ENCODE results near the gene HSPB7.
"Not testable (repeated sequence)": the region's sequence is repeated elsewhere in the genome, so short reads cannot be mapped to it uniquely, and the experiment has no call there.

The HSPB7 gene

GRCh38 chr1:16009678-16010077 is 8.2 kb downstream of the HSPB7 start:
- Histone ChIP-seq H3K9ac (ENCODE audit: low read length in 5 of 5) (no peak overlapping the region), H3K4me1 (ENCODE audit: control insufficient read depth in 5 of 5, insufficient read depth in 5 of 5, low read length in 5 of 5) (peaks cover 0 to 27% (median 15%) of the 10 kb centered on the region in 5 donors), H3K27ac (ENCODE audit: low read depth, low read length) (no peak overlapping the region), H3K9me3 (ENCODE audit: control insufficient read depth in 5 of 5, low read length in 5 of 5) (no peaks in the 10 kb centered on the region), H3K27me3 (ENCODE audit: control insufficient read depth in 5 of 5, insufficient read depth in 4 of 5, low read length in 5 of 5) (peaks cover 0 to 4% (median 0%) of the 10 kb centered on the region in 5 donors), H3K4me3 (ENCODE audit: low read depth in 1 of 5, low read length in 5 of 5) (no peak overlapping the region), H3K36me3 (ENCODE audit: control insufficient read depth in 5 of 5, insufficient read depth in 5 of 5, low read length in 5 of 5) (no peaks in the 10 kb centered on the region)

- no peak overlapping the region for H3K9ac ChIP-seq (ENCODE audit: low read length in 5 of 5)
- no peaks in the 10 kb centered on the region for H3K9me3 ChIP-seq (ENCODE audit: control insufficient read depth in 5 of 5, low read length in 5 of 5)
- H3K4me3 ChIP-seq (ENCODE audit: low read depth in 1 of 5, low read length in 5 of 5), result no peak overlapping the region
- H3K27me3 ChIP-seq (ENCODE audit: control insufficient read depth in 5 of 5, insufficient read depth in 4 of 5, low read length in 5 of 5), result peaks cover 0 to 4% (median 0%) of the 10 kb centered on the region in 5 donors
- H3K4me1 ChIP-seq (ENCODE audit: control insufficient read depth in 5 of 5, insufficient read depth in 5 of 5, low read length in 5 of 5), result peaks cover 0 to 21% (median 9%) of the 10 kb centered on the region in 5 donors
- no peak overlapping the region for H3K27ac ChIP-seq (ENCODE audit: low read depth, low read length)
- no peaks in the 10 kb centered on the region for H3K36me3 ChIP-seq (ENCODE audit: control insufficient read depth in 5 of 5, insufficient read depth in 5 of 5, low read length in 5 of 5)
These were observed 8.8 kb downstream of the HSPB7 start for GRCh38 chr1:16009030-16009460.

DNA sequence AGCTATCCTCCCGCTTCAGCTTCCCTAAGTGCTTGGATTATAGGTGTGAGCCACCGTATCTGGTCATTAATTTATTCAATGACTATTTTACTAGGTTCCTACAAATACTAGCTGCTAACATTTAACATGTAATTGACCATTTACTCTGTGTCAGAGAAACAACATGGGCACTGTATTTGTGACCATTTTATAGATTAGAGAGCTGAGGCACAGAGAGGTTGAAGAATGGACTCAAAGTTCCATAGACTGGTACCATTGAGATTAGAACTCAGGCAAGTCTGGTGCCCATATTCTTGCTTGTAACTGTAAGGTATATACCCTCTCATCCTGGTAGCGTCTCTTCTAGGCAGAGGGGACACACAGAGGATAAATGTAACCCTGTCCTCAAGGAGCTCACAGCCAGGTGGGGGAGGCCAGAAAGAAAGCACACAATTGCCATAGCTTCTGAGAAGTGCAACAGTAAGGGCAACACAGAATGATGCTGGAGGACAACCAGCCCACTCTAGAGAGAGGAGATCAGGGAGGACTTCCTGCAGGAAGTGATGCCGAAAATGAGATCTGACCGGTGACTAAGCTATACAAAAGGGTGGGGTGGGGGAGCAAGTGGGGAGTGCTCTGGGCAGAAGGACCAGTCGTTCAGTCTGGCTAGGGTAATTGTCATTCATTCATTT is 10.0 kb downstream of the HSPB7 start:
- H3K36me3 ChIP-seq (ENCODE audit: control insufficient read depth in 5 of 5, insufficient read depth in 5 of 5, low read length in 5 of 5), result no peaks in the 10 kb centered on the region
- peaks cover 0 to 4% (median 0%) of the 10 kb centered on the region in 5 donors for H3K27me3 ChIP-seq (ENCODE audit: control insufficient read depth in 5 of 5, insufficient read depth in 4 of 5, low read length in 5 of 5)
- H3K4me1 ChIP-seq (ENCODE audit: control insufficient read depth in 5 of 5, insufficient read depth in 5 of 5, low read length in 5 of 5), result peaks cover 0 to 9% (median 5%) of the 10 kb centered on the region in 5 donors
- H3K4me3 ChIP-seq (ENCODE audit: low read depth in 1 of 5, low read length in 5 of 5), result no peak overlapping the region
- no peak overlapping the region for H3K27ac ChIP-seq (ENCODE audit: low read depth, low read length)
- H3K9ac ChIP-seq (ENCODE audit: low read length in 5 of 5), result no peak overlapping the region
- no peaks in the 10 kb centered on the region for H3K9me3 ChIP-seq (ENCODE audit: control insufficient read depth in 5 of 5, low read length in 5 of 5)

DNA sequence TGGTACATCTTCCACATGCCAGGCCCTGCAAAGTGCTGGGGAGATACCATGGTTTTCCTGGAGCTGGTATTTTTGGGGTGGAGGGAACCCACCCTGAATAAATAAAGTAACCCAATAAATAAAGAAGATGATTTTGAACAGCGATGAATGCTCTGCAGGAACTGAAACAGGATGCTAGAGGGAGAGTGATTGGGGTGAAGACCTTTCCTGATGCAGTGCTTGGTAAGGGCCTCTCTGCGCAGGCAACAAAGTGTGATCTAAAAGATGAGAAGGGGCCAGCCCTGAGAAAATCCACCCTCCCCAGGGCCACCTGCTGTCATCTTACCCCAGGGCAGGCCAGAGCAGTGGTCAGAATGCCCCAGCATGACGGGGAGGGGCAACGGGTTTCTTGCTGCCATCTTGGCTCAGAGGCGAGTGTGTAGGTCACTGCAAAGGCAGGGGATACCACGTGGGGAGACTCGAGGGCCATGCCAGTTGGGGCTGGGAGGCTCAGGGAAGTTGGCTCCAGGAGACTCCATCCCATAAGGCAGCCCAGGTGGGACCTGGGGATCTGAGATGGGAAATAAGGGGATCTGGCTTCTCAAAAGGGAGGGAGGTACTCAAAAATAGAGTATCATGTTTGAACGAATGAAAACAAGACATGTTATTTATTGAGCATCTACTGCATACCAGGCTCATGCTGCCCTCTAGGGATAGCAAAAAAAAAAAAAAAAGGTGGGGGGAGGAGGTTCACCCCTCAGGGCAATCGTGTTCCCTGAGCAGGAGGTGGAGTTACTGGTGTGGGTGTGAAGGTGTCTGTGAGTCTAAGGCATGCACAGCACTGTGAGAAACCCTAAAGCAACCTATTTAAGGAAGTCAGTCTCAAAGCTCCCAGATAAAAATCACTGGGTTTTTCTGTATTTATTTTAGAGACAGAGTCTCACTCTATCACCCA is 11.0 kb downstream of the HSPB7 start:
- Histone ChIP-seq H3K9me3 (ENCODE audit: control insufficient read depth in 5 of 5, low read length in 5 of 5) (no peaks in the 10 kb centered on the region), H3K4me1 (ENCODE audit: control insufficient read depth in 5 of 5, insufficient read depth in 5 of 5, low read length in 5 of 5) (peaks cover 0 to 3% (median 0%) of the 10 kb centered on the region in 5 donors), H3K9ac (ENCODE audit: low read length in 5 of 5) (no peak overlapping the region), H3K27ac (ENCODE audit: low read depth, low read length) (no peak overlapping the region), H3K4me3 (ENCODE audit: low read depth in 1 of 5, low read length in 5 of 5) (no peak overlapping the region), H3K36me3 (ENCODE audit: control insufficient read depth in 5 of 5, insufficient read depth in 5 of 5, low read length in 5 of 5) (no peaks in the 10 kb centered on the region), H3K27me3 (ENCODE audit: control insufficient read depth in 5 of 5, insufficient read depth in 4 of 5, low read length in 5 of 5) (no peaks in the 10 kb centered on the region)

DNA sequence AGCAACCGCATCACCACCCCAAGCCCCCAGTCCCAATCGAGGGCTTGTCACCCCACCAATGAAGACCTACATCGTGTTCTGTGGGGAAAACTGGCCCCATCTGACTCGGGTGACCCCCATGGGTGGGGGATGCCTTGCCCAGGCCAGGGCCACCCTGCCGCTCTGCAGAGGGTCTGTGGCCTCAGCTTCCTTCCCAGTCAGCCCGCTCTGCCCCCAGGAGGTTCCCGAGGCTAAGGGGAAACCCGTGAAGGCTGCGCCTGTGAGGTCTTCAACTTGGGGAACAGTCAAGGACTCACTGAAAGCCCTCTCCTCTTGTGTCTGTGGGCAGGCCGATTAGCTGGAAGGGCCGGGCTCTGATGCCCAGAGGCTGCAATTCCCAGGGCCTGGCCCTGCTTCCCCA is 11.8 kb downstream of the HSPB7 start:
- no peak overlapping the region for H3K27ac ChIP-seq (ENCODE audit: low read depth, low read length)
- peaks cover 0 to 3% (median 0%) of the 10 kb centered on the region in 5 donors for H3K4me1 ChIP-seq (ENCODE audit: control insufficient read depth in 5 of 5, insufficient read depth in 5 of 5, low read length in 5 of 5)
- no peak overlapping the region for H3K4me3 ChIP-seq (ENCODE audit: low read depth in 1 of 5, low read length in 5 of 5)
- no peaks in the 10 kb centered on the region for H3K36me3 ChIP-seq (ENCODE audit: control insufficient read depth in 5 of 5, insufficient read depth in 5 of 5, low read length in 5 of 5)
- H3K9ac ChIP-seq (ENCODE audit: low read length in 5 of 5), result no peak overlapping the region
- H3K27me3 ChIP-seq (ENCODE audit: control insufficient read depth in 5 of 5, insufficient read depth in 4 of 5, low read length in 5 of 5), result no peaks in the 10 kb centered on the region
- H3K9me3 ChIP-seq (ENCODE audit: control insufficient read depth in 5 of 5, low read length in 5 of 5), result no peaks in the 10 kb centered on the region

DNA sequence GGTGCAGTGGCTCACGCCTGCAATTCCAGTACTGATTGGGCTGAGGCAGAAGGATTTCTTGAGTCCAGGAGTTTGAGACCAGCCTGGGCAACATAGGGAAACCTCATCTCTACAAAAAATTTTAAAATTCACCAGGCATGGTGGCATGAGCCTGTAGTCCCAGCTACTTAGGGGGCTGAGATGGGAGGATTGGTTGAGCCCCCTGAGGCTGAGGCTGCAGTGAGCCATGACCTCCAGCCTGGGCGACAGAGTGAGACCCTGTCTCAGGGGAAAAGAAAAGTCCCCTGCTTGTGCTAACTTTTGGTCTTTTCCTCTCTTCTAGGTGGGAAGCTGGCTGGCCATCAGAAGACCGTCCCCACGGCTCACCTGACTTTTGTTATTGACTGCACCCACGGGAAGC is 12.2 kb downstream of the HSPB7 start:
- no peaks in the 10 kb centered on the region for H3K36me3 ChIP-seq (ENCODE audit: control insufficient read depth in 5 of 5, insufficient read depth in 5 of 5, low read length in 5 of 5)
- no peaks in the 10 kb centered on the region for H3K9me3 ChIP-seq (ENCODE audit: control insufficient read depth in 5 of 5, low read length in 5 of 5)
- H3K9ac ChIP-seq (ENCODE audit: low read length in 5 of 5), result no peak overlapping the region
- no peak overlapping the region for H3K4me3 ChIP-seq (ENCODE audit: low read depth in 1 of 5, low read length in 5 of 5)
- no peaks in the 10 kb centered on the region for H3K27me3 ChIP-seq (ENCODE audit: control insufficient read depth in 5 of 5, insufficient read depth in 4 of 5, low read length in 5 of 5)
- H3K4me1 ChIP-seq (ENCODE audit: control insufficient read depth in 5 of 5, insufficient read depth in 5 of 5, low read length in 5 of 5), result peaks cover 0 to 3% (median 0%) of the 10 kb centered on the region in 5 donors
- no peak overlapping the region for H3K27ac ChIP-seq (ENCODE audit: low read depth, low read length)

GRCh38 chr1:16001274-16001673 is 16.6 kb downstream of the HSPB7 start:
- not testable (repeated sequence) for H3K27ac ChIP-seq (ENCODE audit: low read depth, low read length); H3K9ac ChIP-seq (ENCODE audit: low read length in 5 of 5)

DNA sequence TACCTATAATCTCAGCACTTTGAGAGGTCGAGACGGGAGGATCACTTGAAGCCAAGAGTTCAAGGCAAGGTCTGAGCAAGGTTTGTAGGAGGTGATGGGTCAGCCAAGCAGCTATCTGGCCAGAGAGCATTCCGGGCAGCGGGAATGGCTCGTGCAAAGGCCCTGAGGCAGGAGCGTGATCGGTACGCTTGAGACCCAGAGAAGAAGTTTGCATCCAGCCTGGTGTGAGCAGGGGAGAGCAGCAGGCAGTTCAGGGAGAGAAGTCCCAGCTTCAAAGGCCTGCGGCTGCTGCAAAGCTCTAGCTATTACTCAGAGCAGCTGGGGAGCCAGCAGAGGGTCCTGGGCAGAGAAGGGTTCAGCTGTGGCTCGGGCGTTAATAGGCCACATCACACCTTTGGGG is 18.9 kb downstream of the HSPB7 start:
- Histone ChIP-seq H3K4me3 (ENCODE audit: low read depth in 1 of 5, low read length in 5 of 5) (no peak overlapping the region), H3K9me3 (ENCODE audit: control insufficient read depth in 5 of 5, low read length in 5 of 5) (no peaks in the 10 kb centered on the region), H3K36me3 (ENCODE audit: control insufficient read depth in 5 of 5, insufficient read depth in 5 of 5, low read length in 5 of 5) (no peaks in the 10 kb centered on the region), H3K27ac (ENCODE audit: low read depth, low read length) (no peak overlapping the region), H3K4me1 (ENCODE audit: control insufficient read depth in 5 of 5, insufficient read depth in 5 of 5, low read length in 5 of 5) (no peaks in the 10 kb centered on the region), H3K27me3 (ENCODE audit: control insufficient read depth in 5 of 5, insufficient read depth in 4 of 5, low read length in 5 of 5) (no peaks in the 10 kb centered on the region), H3K9ac (ENCODE audit: low read length in 5 of 5) (no peak overlapping the region)

More at GRCh38 chr1:16001274-16001673, 16.6 kb downstream of the HSPB7 start:
- not testable (repeated sequence) for H3K36me3 ChIP-seq (ENCODE audit: control insufficient read depth in 5 of 5, insufficient read depth in 5 of 5, low read length in 5 of 5); H3K4me3 ChIP-seq (ENCODE audit: low read depth in 1 of 5, low read length in 5 of 5); H3K9me3 ChIP-seq (ENCODE audit: control insufficient read depth in 5 of 5, low read length in 5 of 5); H3K4me1 ChIP-seq (ENCODE audit: control insufficient read depth in 5 of 5, insufficient read depth in 5 of 5, low read length in 5 of 5); H3K27me3 ChIP-seq (ENCODE audit: control insufficient read depth in 5 of 5, insufficient read depth in 4 of 5, low read length in 5 of 5)

DNA sequence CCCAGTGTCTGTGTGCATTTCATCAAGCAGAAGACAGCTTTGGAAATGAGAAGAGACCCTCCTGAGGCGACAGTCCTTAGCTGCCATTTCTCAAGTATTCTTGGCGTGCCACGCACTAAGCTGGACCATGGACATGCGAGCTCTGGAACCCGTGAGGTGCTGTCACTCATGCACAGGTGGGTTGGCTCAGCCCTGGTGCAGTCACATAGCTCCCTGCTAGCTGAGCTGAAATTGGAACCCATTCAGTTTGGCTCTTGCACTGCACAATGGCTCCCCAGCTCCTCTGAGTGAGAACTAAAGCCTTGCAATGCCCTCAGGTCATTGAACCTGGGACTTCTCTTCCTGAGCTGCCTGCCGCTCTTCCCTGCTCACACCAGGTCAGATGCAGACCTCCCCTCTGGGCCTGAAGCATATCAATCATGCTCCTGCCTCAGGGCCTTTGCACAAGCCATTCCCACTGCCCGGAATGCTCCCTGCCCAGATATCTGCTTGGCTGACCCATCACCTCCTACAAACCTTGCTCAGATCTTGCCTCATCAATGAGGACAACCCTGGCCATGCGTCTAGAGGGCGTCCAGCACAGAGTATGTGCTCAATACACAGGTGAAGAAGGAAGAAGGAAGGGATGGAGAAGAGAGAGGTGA is 20.1 kb downstream of the HSPB7 start:
- Histone ChIP-seq H3K9me3 (ENCODE audit: control insufficient read depth in 5 of 5, low read length in 5 of 5) (no peaks in the 10 kb centered on the region), H3K9ac (ENCODE audit: low read length in 5 of 5) (no peak overlapping the region), H3K4me3 (ENCODE audit: low read depth in 1 of 5, low read length in 5 of 5) (no peak overlapping the region), H3K4me1 (ENCODE audit: control insufficient read depth in 5 of 5, insufficient read depth in 5 of 5, low read length in 5 of 5) (no peaks in the 10 kb centered on the region), H3K27ac (ENCODE audit: low read depth, low read length) (no peak overlapping the region), H3K27me3 (ENCODE audit: control insufficient read depth in 5 of 5, insufficient read depth in 4 of 5, low read length in 5 of 5) (no peaks in the 10 kb centered on the region), H3K36me3 (ENCODE audit: control insufficient read depth in 5 of 5, insufficient read depth in 5 of 5, low read length in 5 of 5) (no peaks in the 10 kb centered on the region)

Measured in subcutaneous abdominal adipose tissue (tissue), 5 donors.